SK-N-MC (cell line): Measurements from ENCODE around the gene MYO15B.

ENCODE experiments used
- EZH2 ChIP-seq: fragments of 200-600 bp; sonication (generic); IDR thresholded peaks from one replicate; pipeline ENCODE4 v1.6.1; 2017; ENCODE audit warnings: antibody characterized with exemption
- POLR2AphosphoS5 ChIP-seq: IDR thresholded peaks from 2 replicates; pipeline ENCODE4 v1.6.1; 2012; ENCODE audit warnings: mild to moderate bottlenecking, low read depth, low read length, borderline replicate concordance

GRCh38 chr17:75616521-75617122, 29.0 kb downstream of the MYO15B start:
- no peak for TF ChIP-seq EZH2
- no peak for TF ChIP-seq POLR2AphosphoS5
